T47D (cell line): Measurements from ENCODE around the gene IGFL1.
A peak's percentile ranks its signal among the peaks of the same experiment; 100 is the strongest.
"Not testable (repeated sequence)": the region's sequence is repeated elsewhere in the genome, so short reads cannot be mapped to it uniquely, and the experiment has no call there.

Source experiments
- DNase-seq, 2 experiments: peaks; one replicate each; pipeline versions ENCODE4 v3.0.0 to v3.0.0-alpha.2; 2011 to 2012; ENCODE audit warnings: low read depth in 1 of 2, low spot score in 1 of 2
- JUND ChIP-seq: IDR thresholded peaks from 2 replicates; pipeline ENCODE4 v1.6.1; 2012; ENCODE audit warnings: low read depth
- in situ Hi-C: cut with HindIII; loops from 2 replicates; pipeline ENCODE4 v1.10.0; 2016; ENCODE audit warnings: low sequenced_read_pairs, low pct_unique_long_range_greater_than_20kb

The IGFL1 gene

DNA sequence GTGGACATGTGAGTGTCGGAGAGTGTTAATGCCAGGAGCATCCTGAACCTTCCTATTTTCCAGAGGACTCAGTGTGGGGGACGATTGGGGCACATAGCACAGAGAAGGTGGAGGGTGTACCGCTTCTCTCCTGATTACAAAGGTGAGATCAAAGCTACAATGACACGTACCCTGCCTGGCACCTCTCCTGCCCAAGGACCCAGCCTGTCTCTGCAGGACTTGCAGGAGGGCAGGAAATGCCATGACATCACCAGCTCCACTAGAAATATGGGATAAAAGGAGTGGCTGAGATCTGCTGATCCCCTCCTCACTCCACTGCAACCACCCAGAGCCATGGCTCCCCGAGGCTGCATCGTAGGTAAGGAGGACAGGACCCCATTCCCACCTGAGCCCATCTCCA, at the start of gene IGFL1:
TSS of gene IGFL1 (plus strand) at position 301 of the 400 bp plus-strand sequence. CDS start at position 334, 33 bp downstream.
- in situ Hi-C loops, result no loop called here

DNA sequence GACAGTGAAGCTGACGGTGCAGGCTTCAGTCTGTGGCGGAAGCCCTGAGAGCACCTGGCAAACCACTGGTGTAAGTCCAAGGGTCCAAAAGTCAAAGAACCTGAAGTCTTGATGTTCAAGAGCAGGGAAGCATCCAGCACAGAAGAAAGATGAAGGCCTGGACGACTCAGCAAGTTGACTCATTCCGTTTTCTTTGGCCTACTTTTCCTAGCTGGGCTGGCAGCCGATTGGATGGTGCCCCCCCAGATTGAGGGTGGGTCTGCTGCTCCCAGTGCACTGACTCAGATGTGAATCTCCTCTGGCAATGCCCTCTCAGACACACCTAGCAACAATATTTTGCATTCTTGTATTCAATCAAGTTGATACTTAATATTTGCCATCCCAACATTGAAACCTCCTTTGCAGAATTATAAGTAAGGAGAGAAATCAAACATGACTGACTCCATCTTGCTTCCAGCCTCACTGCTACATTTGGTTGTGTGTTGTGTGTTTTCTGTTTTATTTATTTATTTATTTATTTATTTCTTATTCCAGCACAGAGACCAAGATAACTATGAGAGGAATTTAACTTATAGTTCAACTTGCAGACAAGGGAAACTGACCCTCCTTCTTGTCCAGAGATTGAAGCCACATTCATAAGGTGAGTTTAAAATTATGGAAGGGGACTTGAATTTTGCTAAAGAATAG, 48.7 kb upstream of the IGFL1 start:
- DNase-seq, result no peak
- no peak for TF ChIP-seq JUND
- in situ Hi-C loops, result no loop called here

More for the DNA sequence above, at the start of gene IGFL1:
- no peak for TF ChIP-seq JUND
- no peak for DNase-seq

DNA sequence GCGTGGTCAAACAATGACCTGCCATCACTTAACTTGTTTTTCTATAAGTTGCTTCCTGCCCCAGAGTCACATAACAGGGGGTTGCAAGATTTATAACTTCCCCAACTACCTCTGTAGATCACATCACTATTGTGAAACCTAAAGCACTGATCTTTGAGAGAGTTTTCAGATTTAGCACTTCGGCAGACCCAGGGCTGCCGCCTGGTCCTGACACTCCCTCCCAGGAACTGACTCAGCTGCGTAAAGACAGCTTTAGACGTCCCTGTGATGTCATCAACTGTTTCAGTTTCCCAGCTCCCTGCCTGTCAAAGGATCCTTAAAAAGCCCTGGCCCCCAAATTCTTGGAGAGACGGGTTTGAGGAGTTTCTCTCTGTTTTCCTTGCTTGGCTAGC, 48.2 kb upstream of the IGFL1 start:
- no peak for TF ChIP-seq JUND
- DNase-seq, result no peak
- in situ Hi-C loops, result no loop called here

DNA sequence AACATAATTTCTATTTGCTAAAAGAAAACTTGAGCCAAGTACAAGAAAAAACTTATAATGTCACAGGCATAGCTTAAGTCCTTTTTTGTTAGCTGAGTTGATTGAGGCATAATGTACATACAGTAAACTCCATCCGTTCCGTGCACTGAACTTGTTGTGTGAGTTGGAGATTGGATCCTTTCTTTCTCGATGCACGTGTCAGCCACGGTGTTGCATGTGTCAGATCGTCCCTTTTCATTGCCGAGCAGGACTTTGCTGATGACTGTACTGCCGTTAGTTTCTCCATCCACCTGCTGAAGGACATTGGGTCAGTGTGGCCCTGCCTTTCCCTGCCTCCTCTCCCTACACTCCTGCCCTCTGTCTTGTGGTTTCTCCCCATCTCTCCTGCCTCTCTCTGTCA, 47.1 kb upstream of the IGFL1 start:
- in situ Hi-C loops, result no loop called here

DNA sequence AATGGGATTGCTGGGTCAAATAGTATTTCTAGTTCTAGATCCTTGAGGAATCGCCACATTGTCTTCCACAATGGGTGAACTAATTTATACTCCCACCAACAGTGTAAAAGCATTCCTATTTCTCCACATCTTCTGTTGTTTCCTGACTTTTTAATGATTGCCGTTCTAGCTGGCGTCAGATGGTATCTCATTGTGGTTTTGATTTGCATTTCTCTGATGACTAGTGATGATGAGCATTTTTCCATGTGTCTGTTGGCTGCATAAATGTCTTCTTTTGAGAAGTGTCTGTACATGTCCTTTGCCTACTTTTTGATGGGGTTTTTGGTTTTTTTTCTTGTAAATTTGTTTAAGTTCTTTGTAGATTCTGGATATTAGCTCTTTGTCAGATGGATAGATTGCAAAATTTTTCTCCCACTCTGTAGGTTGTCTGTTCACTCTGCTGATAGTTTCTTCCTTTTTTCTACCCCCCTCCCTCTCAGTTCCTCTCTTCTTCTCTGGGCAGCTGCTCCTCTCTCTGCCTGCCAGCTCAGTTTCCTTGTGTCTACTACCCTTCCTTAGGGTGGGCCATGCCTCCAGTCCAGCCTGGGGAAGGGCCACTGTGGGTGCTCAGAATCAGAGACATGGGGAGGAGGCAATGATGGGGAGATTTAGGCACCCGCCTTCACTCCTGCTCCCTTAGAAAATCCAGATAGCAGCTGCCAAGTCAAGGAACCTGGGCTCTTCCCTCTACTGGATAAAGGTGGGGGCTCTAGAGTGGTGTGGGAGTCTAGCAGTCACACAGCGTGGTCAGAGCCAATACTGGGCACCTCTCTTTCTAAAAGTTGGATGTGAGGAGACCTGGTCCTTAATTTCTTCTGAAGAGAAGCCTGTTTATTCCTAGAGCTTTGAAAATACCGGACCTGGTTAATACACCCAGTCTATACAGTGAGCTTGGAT, 44.5 kb upstream of the IGFL1 start:
- in situ Hi-C loops, DNase-seq: not testable (repeated sequence)

More for the DNA sequence above, 47.1 kb upstream of the IGFL1 start:
- no peak for TF ChIP-seq JUND
- peak in 1 of 2 experiments; percentile 48 for DNase-seq

DNA sequence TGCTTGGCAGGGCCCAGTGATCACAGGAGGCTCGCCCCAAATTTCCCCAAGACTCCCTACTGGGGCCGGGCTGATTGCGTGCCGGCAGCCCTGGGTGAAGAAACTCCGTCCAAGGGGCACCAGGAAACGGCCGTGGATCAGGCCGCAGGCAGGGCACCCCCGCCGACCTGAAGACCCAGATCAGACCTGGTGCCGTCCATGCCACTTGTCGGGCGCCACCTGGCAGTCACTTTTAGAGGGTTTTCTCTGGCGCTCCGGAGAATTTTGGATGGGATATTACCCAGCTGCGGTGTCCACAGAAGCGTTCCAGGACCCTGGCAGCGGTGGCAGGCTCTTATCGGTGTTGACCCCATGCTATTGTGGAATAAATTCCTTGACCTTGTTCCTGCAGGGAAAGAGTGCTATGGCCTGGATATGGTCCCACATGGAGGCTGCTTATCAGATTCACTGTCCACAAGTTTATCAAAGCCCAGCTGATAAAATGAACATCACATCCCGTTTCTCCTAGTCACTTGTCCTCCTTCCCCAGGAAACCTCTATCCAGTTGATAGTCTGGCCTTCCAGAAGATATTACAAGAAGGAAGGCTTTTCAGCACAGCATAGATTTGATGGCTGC, 43.3 kb upstream of the IGFL1 start:
- in situ Hi-C loops, result no loop called here
- no peak for TF ChIP-seq JUND
- DNase-seq, result no peak

DNA sequence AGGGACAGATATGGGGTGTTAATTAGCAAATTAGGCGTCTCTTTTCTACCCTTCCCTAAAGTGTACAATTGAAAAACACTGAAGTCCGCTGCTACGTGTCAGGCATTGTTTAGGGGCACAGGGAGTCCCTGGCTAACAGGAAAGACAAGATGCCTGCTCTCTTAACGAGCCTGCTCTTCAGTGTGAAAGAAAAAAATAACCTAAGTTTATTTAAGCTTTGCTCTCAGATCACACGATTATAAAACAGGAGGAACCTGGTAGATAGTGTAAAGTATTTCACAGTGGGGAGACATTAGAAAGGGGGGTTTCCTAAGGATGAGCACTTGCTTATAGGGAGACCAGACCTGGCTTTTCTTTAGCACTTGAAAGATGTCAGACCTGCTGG, 42.8 kb upstream of the IGFL1 start:
- in situ Hi-C loops, result no loop called here
- no peak for TF ChIP-seq JUND
- peak in 1 of 2 experiments; percentile 39 for DNase-seq

DNA sequence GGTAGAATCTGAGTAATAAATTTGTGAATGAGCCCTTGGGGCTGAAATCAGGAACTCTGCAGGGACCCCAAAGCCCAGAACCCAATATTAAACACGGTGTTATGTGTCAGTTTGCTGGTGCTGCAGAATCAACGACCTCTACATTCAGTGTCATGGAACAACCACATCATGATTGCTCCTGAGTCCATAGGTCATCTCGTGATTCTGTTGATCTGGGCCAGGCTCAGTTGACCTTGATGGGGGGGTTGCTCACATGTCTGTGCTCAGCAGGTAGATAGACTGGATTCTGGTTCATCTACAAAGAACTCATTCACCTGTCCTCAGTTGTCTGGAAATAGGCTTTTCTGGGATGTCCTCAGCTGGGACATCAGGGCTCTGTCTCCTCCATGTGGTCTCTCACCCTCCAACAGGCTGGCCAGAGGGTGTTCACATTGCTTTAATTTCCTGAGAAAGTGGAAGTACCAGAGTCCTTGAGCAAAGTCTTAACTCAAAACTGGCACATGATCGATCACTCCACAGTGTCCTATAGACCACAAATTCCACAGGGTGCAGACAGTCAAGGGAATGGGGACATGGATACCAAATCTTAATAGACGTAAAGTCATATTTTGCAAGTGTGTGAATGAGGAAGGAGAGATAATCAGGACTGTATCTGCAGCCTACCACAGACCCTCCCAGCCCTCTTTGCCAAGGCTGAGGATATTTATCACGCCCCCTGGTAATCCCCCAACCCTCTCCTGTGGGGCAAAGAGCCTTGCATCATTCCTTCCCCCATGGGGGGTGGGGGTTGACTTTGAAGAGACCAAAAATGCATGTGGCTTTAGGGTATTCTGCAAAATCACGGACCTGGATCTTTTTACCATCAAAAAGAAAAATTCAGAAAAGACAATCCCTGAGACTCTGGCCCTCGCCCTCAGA, 39.3 kb upstream of the IGFL1 start:
- in situ Hi-C loops, result no loop called here
- TF ChIP-seq JUND, result no peak
- DNase-seq, result no peak

DNA sequence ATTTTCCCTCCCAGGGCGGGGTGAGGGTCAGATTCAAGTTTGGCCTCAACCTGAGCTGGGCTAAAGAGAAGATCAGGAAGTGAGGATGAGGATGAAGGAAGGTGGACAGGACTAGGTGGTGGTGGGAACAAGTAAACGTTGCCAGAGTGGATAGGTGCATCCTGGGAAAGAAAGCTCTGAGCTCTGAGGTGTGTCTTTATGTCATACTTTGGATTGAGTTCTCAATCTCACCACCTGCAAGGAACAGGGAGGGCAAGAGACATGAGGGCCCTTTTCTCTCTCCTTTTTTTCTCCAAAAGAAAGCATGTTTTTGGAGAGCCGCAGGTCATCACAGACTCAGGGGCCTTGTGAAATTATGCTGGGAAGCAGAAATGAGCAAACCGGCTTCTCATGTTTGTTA, 38.2 kb upstream of the IGFL1 start:
- DNase-seq, result no peak
- in situ Hi-C loops, result no loop called here
- no peak for TF ChIP-seq JUND

DNA sequence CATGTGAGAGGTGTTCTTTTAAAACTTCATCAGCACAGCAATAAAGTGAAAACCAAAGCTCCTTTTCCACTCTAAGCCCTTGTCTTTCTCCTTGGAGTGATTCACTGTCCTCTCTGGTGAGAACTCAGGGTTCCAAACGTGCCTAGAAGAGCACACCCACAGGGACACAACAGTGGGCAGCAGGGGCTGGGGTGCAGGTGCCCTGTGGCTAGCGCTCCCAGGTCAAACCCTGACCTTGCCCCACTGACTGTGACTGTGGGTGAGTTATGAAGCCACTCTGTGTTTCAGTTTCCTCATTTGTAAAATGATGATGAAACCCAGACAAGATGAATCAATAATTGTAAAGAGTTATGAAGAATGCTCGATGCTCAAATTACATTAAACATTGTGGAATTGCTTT, 37.6 kb upstream of the IGFL1 start:
- TF ChIP-seq JUND, result no peak
- in situ Hi-C loops, result no loop called here
- DNase-seq, result no peak

DNA sequence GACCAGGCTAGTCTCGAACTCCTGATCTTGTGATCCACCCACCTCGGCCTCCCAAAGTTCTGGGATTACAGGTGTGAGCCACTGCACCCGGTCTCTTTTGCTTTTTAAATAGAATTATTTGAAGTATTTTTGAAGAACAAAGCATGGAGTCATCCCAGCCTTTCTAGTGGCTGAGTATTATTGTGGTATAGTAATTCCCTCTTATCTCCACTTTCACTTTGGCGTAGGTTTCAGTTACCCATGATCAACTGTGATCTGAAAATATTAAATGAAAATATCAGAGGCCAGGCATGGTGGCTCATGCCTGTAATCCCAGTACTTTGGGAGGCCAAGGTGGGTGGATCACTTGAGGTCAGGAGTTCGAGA, 36.9 kb upstream of the IGFL1 start:
- in situ Hi-C loops, result not testable (repeated sequence)

DNA sequence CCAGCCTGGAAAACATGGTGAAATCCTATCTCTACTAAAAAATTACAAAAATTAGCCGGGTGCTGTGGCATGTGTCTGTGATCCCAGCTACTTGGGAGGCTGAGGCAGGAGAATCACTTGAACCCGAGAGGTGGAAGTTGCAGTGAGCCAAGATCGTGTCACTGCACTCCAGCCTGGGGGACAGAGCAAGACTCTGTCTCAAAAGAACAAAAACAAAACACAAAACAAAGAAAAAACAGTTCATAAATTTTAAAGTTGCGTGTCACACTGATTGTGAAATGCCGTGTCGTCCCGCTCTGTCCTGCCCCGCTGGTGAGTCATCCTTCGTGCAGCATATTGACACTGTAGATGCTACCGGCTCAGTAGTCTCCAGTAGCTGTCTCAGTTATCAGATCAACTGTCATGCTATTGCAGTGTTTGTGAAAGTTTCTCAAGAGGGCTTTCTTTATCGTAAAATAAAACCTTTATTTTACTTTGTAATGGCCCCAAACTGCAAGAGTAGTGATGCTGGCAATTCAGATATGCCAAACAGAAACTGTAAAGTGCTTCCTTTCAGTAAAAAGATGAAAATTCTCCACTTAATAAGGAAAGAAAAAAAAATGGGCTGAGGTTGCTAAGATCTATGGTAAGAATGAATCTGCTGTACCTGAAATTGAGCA, 36.4 kb upstream of the IGFL1 start:
- no peak for TF ChIP-seq JUND
- in situ Hi-C loops, result no loop called here
- DNase-seq, result peak in 1 of 2 experiments; percentile 62

More for the DNA sequence above, 36.9 kb upstream of the IGFL1 start:
- not testable (repeated sequence) for DNase-seq
